ENCODE measurements around the gene CD52. TPM values are rescaled to one million over a fixed set of nuclear protein-coding genes. Genes with fewer than 3 reads are reported as not detected.

The CD52 gene
- total and polyA plus RNA-seq, 2 of the 13 experiments (the other 11 are each of a cell fraction or from before 2014, with no cell fraction given), result 0.32 TPM; not detected in 1

- TF ChIP-seq ZIK1 (CRISPR knock-in tag; IDR thresholded peaks at IDR 0.05; ENCODE audit: borderline replicate concordance, low read depth) (no peak), ZFP90 (CRISPR knock-in tag; IDR thresholded peaks at IDR 0.05; ENCODE audit: borderline replicate concordance) (no peak), ZNF468 (CRISPR knock-in tag; IDR thresholded peaks at IDR 0.05) (no peak), MATR3 (CRISPR knock-in tag; IDR thresholded peaks at IDR 0.05) (no peak), DDIT3 (CRISPR knock-in tag; IDR thresholded peaks at IDR 0.05) (no peak), SYNCRIP (IDR thresholded peaks at IDR 0.05; ENCODE audit: insufficient read depth, low read depth, low read length) (no peak), ZNF512B (CRISPR knock-in tag; IDR thresholded peaks at IDR 0.05; ENCODE audit: borderline replicate concordance) (0 out of 2 replicates have a peak, but pooled peaks have one; percentile 57), ZNF331 (CRISPR knock-in tag; IDR thresholded peaks at IDR 0.05) (peak; percentile 53; the same call in 1 of the 2 replicates), PRDM15 (CRISPR knock-in tag; IDR thresholded peaks at IDR 0.05) (no peak), MTA3 (CRISPR knock-in tag; IDR thresholded peaks at IDR 0.05) (no peak), ZNF883 (CRISPR knock-in tag; IDR thresholded peaks at IDR 0.05; ENCODE audit: not compliant biosample characterization) (peak; percentile 61), ETS1 (CRISPR knock-in tag; IDR thresholded peaks at IDR 0.05) (no peak), HNF4A (CRISPR knock-in tag; IDR thresholded peaks at IDR 0.05) (no peak), ZMYM2 (CRISPR knock-in tag; IDR thresholded peaks at IDR 0.05) (no peak), HNRNPUL1 (IDR thresholded peaks at IDR 0.05; ENCODE audit: low read depth, low read length) (no peak), SMAD3 (CRISPR knock-in tag; IDR thresholded peaks at IDR 0.05) (no peak), EZH2 (conservative IDR thresholded peaks at IDR 0.05; ENCODE audit: low read depth, low read length) (no peak), ZNF703 (CRISPR knock-in tag; IDR thresholded peaks at IDR 0.05; ENCODE audit: borderline replicate concordance) (no peak), RXRB (CRISPR knock-in tag; IDR thresholded peaks at IDR 0.05; ENCODE audit: borderline replicate concordance) (peak; percentile 22; the same call in 1 of the 2 replicates)
These were observed 38.1 kb upstream of the CD52 start, which contains the start of gene SH3BGRL3 (continued) for GRCh38 chr1:26279456-26280332.

Measured in HepG2 (cell line).